ENCODE results near the gene CSF1R. TPM values are rescaled to one million over a fixed set of nuclear protein-coding genes. Genes with fewer than 3 reads are reported as not detected.

CSF1R gene
- total and polyA plus RNA-seq, 12 donors, result 4.8 to 83.9 (median 10.6) TPM

- H3K27me3 ChIP-seq, result no peaks in the 10 kb centered on the region
- ATAC-seq (no peak), DNase-seq (no peak)
- no peak overlapping the region for H3K4me3 ChIP-seq
- H3K4me1 ChIP-seq, result peaks cover 0 to 41% (median 1%) of the 10 kb centered on the region in 9 donors
- H3K9me3 ChIP-seq, result no peaks in the 10 kb centered on the region
- H3K36me3 ChIP-seq, result peaks cover 0 to 94% (median 4%) of the 10 kb centered on the region in 9 donors
- no peak overlapping the region for H3K27ac ChIP-seq
- 81% methylated on average over 19 of the region's 19 CpGs for WGBS, 2 donors
- TF ChIP-seq CTCF (IDR thresholded peaks at IDR 0.05), result no peak
- intact Hi-C loops (cut with DNase I), result loop anchor here in 2 of 10 donors (10.0 kb wide), 1 partner anchor 234 kb away; the partner anchor contains the start of gene TCOF1 (in 2 of the 2)
These were observed 34.5 kb upstream of the CSF1R start for GRCh38 chr5:150120617-150121447.

GRCh38 chr5:150120062-150120441 is 33.7 kb upstream of the CSF1R start:
- H3K27me3 ChIP-seq, result no peaks in the 10 kb centered on the region
- H3K4me1 ChIP-seq, result peaks cover 0 to 41% (median 6%) of the 10 kb centered on the region in 9 donors
- no peaks in the 10 kb centered on the region for H3K9me3 ChIP-seq
- no peak for TF ChIP-seq CTCF (IDR thresholded peaks at IDR 0.05)
- H3K36me3 ChIP-seq, result peaks cover 0 to 94% (median 4%) of the 10 kb centered on the region in 9 donors
- no peak overlapping the region for H3K27ac ChIP-seq
- no peak for ATAC-seq
- intact Hi-C loops (cut with DNase I), result loop anchor here in 2 of 10 donors (10.0 kb wide), 1 partner anchor 235 kb away; the partner anchor contains the start of gene TCOF1 (in 2 of the 2)
- DNase-seq, result no peak
- H3K4me3 ChIP-seq, result no peak overlapping the region
- 87 to 95% methylated on average over 3 of the region's 3 CpGs for WGBS, 2 donors

GRCh38 chr5:150119421-150120061 is 33.2 kb upstream of the CSF1R start:
- peak in 3 of 9 donors; percentile 6 to 21 (median 14) for TF ChIP-seq CTCF (IDR thresholded peaks at IDR 0.05)
- Histone ChIP-seq H3K36me3 (peaks cover 0 to 96% (median 4%) of the 10 kb centered on the region in 9 donors), H3K9me3 (no peaks in the 10 kb centered on the region), H3K4me1 (peaks cover 0 to 42% (median 6%) of the 10 kb centered on the region in 9 donors), H3K27me3 (no peaks in the 10 kb centered on the region), H3K27ac (no peak overlapping the region), H3K4me3 (no peak overlapping the region)
- ATAC-seq (peak in 3 of 8 donors; percentile 24 to 34 (median 27)), DNase-seq (peak in 1 of 2 donors; percentile 8)
- 85 to 87% methylated on average over 10 of the region's 10 CpGs for WGBS, 2 donors
- intact Hi-C loops (cut with DNase I), result loop anchor here in 2 of 10 donors (10.0 kb wide), 1 partner anchor 235 kb away; the partner anchor contains the start of gene TCOF1 (in 2 of the 2)

GRCh38 chr5:150118561-150119229 is 32.3 kb upstream of the CSF1R start:
- DNase-seq (peak in 1 of 2 donors; percentile 3), ATAC-seq (no peak)
- TF ChIP-seq CTCF (IDR thresholded peaks at IDR 0.05), result no peak
- peaks cover 0 to 95% (median 4%) of the 10 kb centered on the region in 9 donors for H3K36me3 ChIP-seq
- no peaks in the 10 kb centered on the region for H3K27me3 ChIP-seq
- H3K9me3 ChIP-seq, result no peaks in the 10 kb centered on the region
- no peak overlapping the region for H3K4me3 ChIP-seq
- intact Hi-C loops (cut with DNase I), result no loop called here
- no peak overlapping the region for H3K27ac ChIP-seq
- peaks cover 0 to 42% (median 7%) of the 10 kb centered on the region in 9 donors for H3K4me1 ChIP-seq
- 82 to 83% methylated on average over 11 of the region's 11 CpGs for WGBS, 2 donors
